ENCODE measurements around the gene FAM72A.
"Not testable (repeated sequence)": the region's sequence is repeated elsewhere in the genome, so short reads cannot be mapped to it uniquely, and the experiment has no call there.

FAM72A gene

DNA sequence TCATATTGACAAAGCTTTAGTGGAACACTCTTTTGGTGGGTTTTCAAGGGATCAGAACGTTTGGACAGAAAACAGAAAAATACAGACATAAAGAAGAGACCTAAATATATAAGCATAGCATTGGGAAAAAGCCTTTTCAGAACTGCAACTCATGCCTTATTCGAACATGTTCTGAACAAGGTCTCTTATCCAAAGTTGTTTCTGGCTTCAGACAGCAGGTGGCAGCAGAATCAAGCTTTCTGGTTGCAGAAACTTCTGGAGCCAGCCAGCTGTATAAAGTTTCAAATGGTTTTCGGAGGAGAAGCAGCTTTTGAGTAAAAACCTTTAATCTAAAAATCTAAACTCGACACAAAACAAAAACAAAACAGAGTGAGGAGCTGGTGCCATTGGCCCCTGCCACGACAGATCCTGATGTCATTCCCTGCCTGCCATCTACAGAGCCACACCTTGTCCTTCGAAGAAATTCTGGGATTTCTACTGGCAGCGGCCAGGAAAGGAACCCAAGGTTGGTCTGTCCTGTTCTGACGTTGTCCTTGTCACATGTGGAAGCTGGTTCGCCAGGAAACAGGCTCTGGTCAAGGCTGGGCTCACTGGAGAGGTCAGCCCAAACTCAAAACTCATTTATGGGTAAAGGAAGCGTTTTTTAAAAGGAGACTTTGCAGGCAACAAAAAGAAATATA, 35.1 kb downstream of the FAM72A start:
- DNase-seq (ENCODE audit: low read depth), result not testable (repeated sequence)

- DNase-seq (ENCODE audit: low read depth), result no peak
Observed at GRCh38 chr1:206145771-206146290, 56.8 kb downstream of the FAM72A start.

DNA sequence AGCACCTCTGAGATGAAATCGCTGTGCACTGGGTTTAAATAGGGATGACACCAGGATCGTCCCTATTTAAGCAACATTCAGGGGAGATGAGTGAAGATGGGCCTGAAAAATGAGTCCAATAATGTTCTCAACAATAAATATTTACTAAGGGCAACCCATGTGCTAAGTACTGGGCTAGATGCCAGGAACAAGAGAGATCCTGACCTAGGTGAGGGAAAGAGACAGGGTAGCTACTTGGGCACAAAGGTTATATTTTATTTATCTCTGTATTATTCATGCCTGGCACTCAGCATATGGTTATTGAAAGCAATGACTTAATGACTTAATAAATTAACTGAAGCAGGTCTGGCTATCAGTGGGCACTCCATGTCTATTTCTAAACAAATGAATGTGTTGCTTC, 58.0 kb downstream of the FAM72A start:
- no peak for DNase-seq (ENCODE audit: low read depth)

DNA sequence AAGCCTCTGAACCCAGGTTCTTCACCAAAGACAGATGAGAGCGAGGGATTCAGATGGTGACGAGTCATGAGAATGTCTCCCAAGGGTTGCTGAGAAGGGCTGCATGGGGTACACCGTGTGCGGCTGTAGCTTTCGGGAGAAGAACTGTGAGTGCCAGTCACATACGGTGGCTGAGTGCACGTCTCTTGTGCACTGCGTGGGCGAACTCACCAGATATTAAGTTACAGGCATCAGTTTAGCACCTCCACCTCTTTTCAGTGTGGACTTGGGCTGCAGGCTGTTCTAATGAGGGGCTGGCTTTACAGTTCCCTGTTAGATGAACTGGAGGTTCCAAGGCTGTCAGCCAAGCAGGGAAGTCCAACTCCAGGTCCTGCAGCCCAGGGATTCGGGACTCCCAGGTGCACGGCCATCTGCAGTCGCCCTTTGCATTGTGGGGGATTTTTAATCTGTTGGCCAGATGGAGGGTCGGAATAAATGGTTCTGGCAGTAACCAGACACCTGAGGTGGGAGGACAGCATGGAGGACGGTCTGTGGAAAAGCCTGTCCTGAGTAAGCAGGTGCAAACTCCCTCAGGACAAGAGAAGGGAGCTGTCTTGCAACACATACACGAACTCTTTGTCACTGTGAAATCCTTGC, 59.0 kb downstream of the FAM72A start:
- no peak for DNase-seq (ENCODE audit: low read depth)

GRCh38 chr1:206142770-206143169, 59.9 kb downstream of the FAM72A start:
- DNase-seq (ENCODE audit: low read depth), result no peak

- no peak for DNase-seq (ENCODE audit: low read depth)
Observed at GRCh38 chr1:206142011-206142410, 60.6 kb downstream of the FAM72A start.

DNA sequence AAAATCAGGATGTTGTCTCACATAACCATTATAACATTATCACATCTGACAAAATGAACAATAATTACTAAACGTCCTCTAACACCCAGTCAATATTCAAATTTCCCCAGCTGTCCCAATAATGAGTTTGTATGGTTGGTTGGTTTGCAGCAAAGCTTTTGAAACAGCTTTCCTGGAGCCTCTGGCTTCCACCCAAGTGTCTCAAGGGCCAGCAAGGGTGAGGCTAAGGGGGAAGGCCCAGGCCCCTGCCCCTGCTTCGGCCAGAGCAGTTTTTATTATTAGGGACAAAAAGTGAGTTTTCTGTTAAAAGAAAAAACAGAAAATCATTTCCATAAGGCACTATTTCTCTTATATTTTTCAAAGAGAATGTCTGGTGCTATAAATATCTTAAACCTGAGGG, 66.4 kb downstream of the FAM72A start:
- no peak for DNase-seq (ENCODE audit: low read depth)
